NCI-H2227 (cell line): ENCODE results near the gene R3HDML.
"Not testable (repeated sequence)": the region's sequence is repeated elsewhere in the genome, so short reads cannot be mapped to it uniquely, and the experiment has no call there.

Experiments
- DNase-seq: peaks from one replicate; lab custom pipeline; 2025; ENCODE audit not compliant: unreplicated experiment; lab: John Stamatoyannopoulos, UW

Gene R3HDML

GRCh38 chr20:44336725-44337380, at the start of gene R3HDML:
R3HDML (plus strand) TSS chr20:44337043; CDS start chr20:44337158, 115 bp downstream.
- no peak for DNase-seq

- DNase-seq, result no peak
Observed at GRCh38 chr20:44287272-44288097, 49.4 kb upstream of the R3HDML start.

- no peak for DNase-seq
Observed at GRCh38 chr20:44288252-44288651, 48.6 kb upstream of the R3HDML start.

GRCh38 chr20:44291754-44292153, 45.1 kb upstream of the R3HDML start:
- no peak for DNase-seq

- peak; percentile 89 for DNase-seq
Observed at GRCh38 chr20:44296011-44296410, 40.8 kb upstream of the R3HDML start.

GRCh38 chr20:44297721-44298120, 39.1 kb upstream of the R3HDML start:
- no peak for DNase-seq

- DNase-seq, result not testable (repeated sequence)
Observed at GRCh38 chr20:44299011-44299535, 37.8 kb upstream of the R3HDML start.

GRCh38 chr20:44301285-44301684, 35.6 kb upstream of the R3HDML start:
- DNase-seq, result no peak

- DNase-seq, result no peak
Observed at GRCh38 chr20:44302026-44302669, 34.7 kb upstream of the R3HDML start.

GRCh38 chr20:44302736-44303135, 34.1 kb upstream of the R3HDML start:
- DNase-seq, result no peak

- no peak for DNase-seq
Observed at GRCh38 chr20:44304383-44304782, 32.5 kb upstream of the R3HDML start.

GRCh38 chr20:44306927-44307326, 29.9 kb upstream of the R3HDML start:
- no peak for DNase-seq

GRCh38 chr20:44309763-44310663, 26.8 kb upstream of the R3HDML start:
- no peak for DNase-seq

- DNase-seq, result peak; percentile 99
Observed at GRCh38 chr20:44310664-44311639, 25.9 kb upstream of the R3HDML start, which contains the start of gene FITM2. FITM2 (minus strand) TSS chr20:44311202; CDS start chr20:44311148, 54 bp downstream.

GRCh38 chr20:44314870-44315269, 22.0 kb upstream of the R3HDML start:
- DNase-seq, result no peak

GRCh38 chr20:44319839-44320422, 16.9 kb upstream of the R3HDML start:
- DNase-seq, result no peak

GRCh38 chr20:44324343-44324742, 12.5 kb upstream of the R3HDML start:
- DNase-seq, result peak; percentile 86

GRCh38 chr20:44326391-44327159, 10.3 kb upstream of the R3HDML start:
- DNase-seq, result no peak
